ENCODE data around the gene SNRK. TPM values are rescaled to one million over a fixed set of nuclear protein-coding genes. Genes with fewer than 3 reads are reported as not detected.

The SNRK gene
- total RNA-seq, 2 donors from 2014 or later = 19.4 TPM

DNA sequence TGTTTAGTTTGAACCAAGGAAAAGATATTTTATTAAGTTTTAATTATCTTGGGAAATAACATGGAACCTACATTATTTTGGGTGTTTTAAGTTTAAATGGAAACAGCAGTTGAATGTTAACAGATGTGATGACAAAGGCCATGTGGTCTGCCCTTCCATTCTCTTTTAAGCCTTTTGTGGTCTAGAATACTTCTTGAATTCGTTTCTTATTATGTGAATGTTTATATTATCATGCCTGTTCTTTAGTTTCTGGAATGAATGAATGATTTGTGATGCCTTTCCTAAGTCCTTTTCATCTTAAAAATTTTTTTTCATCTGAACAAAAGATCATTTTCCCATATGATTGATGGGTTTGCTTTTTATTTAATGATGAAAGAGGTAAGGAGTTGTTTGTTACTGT is 44.6 kb downstream of the SNRK start:
- no peaks in the 10 kb centered on the region for H3K27me3 Mint-ChIP-seq (ENCODE audit: insufficient read depth)
- no peak overlapping the region for H3K9ac ChIP-seq (ENCODE audit: extremely low read depth, low read length, poor library complexity, severe bottlenecking)
- H3K36me3 ChIP-seq (ENCODE audit: control insufficient read depth, insufficient read depth, low read length) = peaks cover 25% of the 10 kb centered on the region
- 88% methylated on average over 1 of the region's 1 CpG; no CpG with 5 or more reads in 1 of the 2 experiments for WGBS, 2 experiments (ENCODE audit: insufficient coverage in 1 of 2, insufficient read length in 1 of 2)
- peaks cover 14% of the 10 kb centered on the region for H3K9me3 Mint-ChIP-seq
- peaks cover 11% of the 10 kb centered on the region for H3K9me3 ChIP-seq (ENCODE audit: control insufficient read depth, low read length)
- H3K36me3 Mint-ChIP-seq (ENCODE audit: low read depth) = peaks cover 28% of the 10 kb centered on the region
- H3K4me3 ChIP-seq (ENCODE audit: low read length) = no peak overlapping the region
- H3K4me3 Mint-ChIP-seq = no peak overlapping the region
- no peaks in the 10 kb centered on the region for H3K4me1 ChIP-seq (ENCODE audit: control insufficient read depth, insufficient read depth, low read length)
- TF ChIP-seq, protein P1, sequence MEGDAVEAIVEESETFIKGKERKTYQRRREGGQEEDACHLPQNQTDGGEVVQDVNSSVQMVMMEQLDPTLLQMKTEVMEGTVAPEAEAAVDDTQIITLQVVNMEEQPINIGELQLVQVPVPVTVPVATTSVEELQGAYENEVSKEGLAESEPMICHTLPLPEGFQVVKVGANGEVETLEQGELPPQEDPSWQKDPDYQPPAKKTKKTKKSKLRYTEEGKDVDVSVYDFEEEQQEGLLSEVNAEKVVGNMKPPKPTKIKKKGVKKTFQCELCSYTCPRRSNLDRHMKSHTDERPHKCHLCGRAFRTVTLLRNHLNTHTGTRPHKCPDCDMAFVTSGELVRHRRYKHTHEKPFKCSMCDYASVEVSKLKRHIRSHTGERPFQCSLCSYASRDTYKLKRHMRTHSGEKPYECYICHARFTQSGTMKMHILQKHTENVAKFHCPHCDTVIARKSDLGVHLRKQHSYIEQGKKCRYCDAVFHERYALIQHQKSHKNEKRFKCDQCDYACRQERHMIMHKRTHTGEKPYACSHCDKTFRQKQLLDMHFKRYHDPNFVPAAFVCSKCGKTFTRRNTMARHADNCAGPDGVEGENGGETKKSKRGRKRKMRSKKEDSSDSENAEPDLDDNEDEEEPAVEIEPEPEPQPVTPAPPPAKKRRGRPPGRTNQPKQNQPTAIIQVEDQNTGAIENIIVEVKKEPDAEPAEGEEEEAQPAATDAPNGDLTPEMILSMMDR (conservative IDR thresholded peaks at IDR 0.05) = no peak
- H3K27me3 ChIP-seq (ENCODE audit: control insufficient read depth, insufficient read depth, low read length, poor library complexity, severe bottlenecking) = no peaks in the 10 kb centered on the region
- peak overlapping the region; percentile 48 for H3K27ac ChIP-seq (ENCODE audit: low read depth, low read length)
- DNase-seq = no peak
- H3K27ac Mint-ChIP-seq = no peak overlapping the region
- H3K4me1 Mint-ChIP-seq = no peaks in the 10 kb centered on the region

DNA sequence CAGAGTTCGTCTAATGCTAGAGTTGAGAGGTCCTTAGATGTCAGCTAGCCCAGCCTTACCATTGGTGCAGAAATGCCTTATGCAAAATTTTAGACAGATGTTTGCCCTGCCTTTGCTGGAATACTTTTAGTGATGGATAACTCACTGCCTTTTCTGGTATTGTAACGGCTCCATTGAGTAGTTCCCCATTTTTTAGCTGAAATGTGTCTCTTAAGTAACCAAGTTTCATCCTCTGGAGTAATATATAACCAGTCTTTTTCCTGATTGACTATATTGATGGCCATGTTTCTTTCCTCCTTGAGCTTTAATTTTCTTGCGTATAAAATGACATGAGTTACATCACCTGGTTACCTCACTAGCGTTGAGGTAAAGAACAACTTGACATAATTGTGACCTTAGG is 45.0 kb downstream of the SNRK start:
- H3K4me1 ChIP-seq (ENCODE audit: control insufficient read depth, insufficient read depth, low read length) = no peaks in the 10 kb centered on the region
- no peaks in the 10 kb centered on the region for H3K27me3 ChIP-seq (ENCODE audit: control insufficient read depth, insufficient read depth, low read length, poor library complexity, severe bottlenecking)
- peaks cover 15% of the 10 kb centered on the region for H3K9me3 ChIP-seq (ENCODE audit: control insufficient read depth, low read length)
- WGBS, 2 experiments (ENCODE audit: insufficient coverage in 1 of 2, insufficient read length in 1 of 2) = 81 to 94% methylated on average over 4 of the region's 4 CpGs
- peaks cover 29% of the 10 kb centered on the region for H3K36me3 ChIP-seq (ENCODE audit: control insufficient read depth, insufficient read depth, low read length)
- no peak for DNase-seq
- TF ChIP-seq, protein P1 (conservative IDR thresholded peaks at IDR 0.05) = no peak
- Mint-ChIP-seq H3K4me3 (no peak overlapping the region), H3K4me1 (no peaks in the 10 kb centered on the region), H3K27me3 (ENCODE audit: insufficient read depth) (no peaks in the 10 kb centered on the region), H3K9me3 (peaks cover 17% of the 10 kb centered on the region), H3K27ac (no peak overlapping the region), H3K36me3 (ENCODE audit: low read depth) (peaks cover 32% of the 10 kb centered on the region)
- H3K4me3 ChIP-seq (ENCODE audit: low read length) = no peak overlapping the region
- peak overlapping the region; percentile 48 for H3K27ac ChIP-seq (ENCODE audit: low read depth, low read length)
- H3K9ac ChIP-seq (ENCODE audit: extremely low read depth, low read length, poor library complexity, severe bottlenecking) = no peak overlapping the region

DNA sequence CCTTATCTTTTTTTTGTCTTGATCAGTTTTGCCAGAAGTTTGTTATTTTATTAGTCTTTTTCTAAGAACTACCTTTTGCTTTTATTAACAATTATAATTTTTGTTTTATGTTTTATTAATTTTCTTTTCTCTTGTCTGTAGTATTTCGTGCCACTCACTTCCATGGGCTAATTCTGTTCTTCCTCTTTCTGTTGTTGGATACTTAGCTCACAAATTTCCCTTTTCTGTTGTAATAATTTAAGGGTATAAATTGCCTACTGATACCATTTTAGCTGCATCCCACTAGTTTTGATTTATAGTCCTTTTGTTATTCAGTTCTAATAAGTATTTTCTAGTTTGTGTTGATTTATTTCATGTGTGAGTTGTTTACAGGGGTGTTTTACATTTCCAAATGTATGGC is 48.6 kb downstream of the SNRK start:
- Mint-ChIP-seq H3K27me3 (ENCODE audit: insufficient read depth) (no peaks in the 10 kb centered on the region), H3K36me3 (ENCODE audit: low read depth) (peaks cover 63% of the 10 kb centered on the region), H3K4me1 (no peaks in the 10 kb centered on the region), H3K4me3 (no peak overlapping the region), H3K9me3 (peaks cover 44% of the 10 kb centered on the region), H3K27ac (no peak overlapping the region)
- peak overlapping the region; percentile 8 for H3K4me3 ChIP-seq (ENCODE audit: low read length)
- H3K27ac ChIP-seq (ENCODE audit: low read depth, low read length) = no peak overlapping the region
- TF ChIP-seq, protein P1 (conservative IDR thresholded peaks at IDR 0.05) = no peak
- WGBS, 2 experiments (ENCODE audit: insufficient coverage in 1 of 2, insufficient read length in 1 of 2) = 83% methylated on average over 1 of the region's 1 CpG; no CpG with 5 or more reads in 1 of the 2 experiments
- no peaks in the 10 kb centered on the region for H3K4me1 ChIP-seq (ENCODE audit: control insufficient read depth, insufficient read depth, low read length)
- H3K9me3 ChIP-seq (ENCODE audit: control insufficient read depth, low read length) = peaks cover 45% of the 10 kb centered on the region
- no peak for DNase-seq
- H3K27me3 ChIP-seq (ENCODE audit: control insufficient read depth, insufficient read depth, low read length, poor library complexity, severe bottlenecking) = no peaks in the 10 kb centered on the region
- H3K9ac ChIP-seq (ENCODE audit: extremely low read depth, low read length, poor library complexity, severe bottlenecking) = no peak overlapping the region
- H3K36me3 ChIP-seq (ENCODE audit: control insufficient read depth, insufficient read depth, low read length) = peaks cover 53% of the 10 kb centered on the region
